Stomach (tissue), 4 donors: Measurements from ENCODE around the gene UBAC1.

ENCODE experiments used
- CTCF ChIP-seq, 7 experiments: fragments of 450-650 bp in 4 of 7; fragments of 200-600 bp in 3 of 7; sonication (generic) in 3 of 7; IDR thresholded peaks; one replicate each; pipeline ENCODE4 v1.5.1; 2016 to 2019; ENCODE audit warnings: antibody characterized with exemption in 7 of 7, control low read depth in 2 of 7, mild to moderate bottlenecking in 1 of 7
- EP300 ChIP-seq: sonication (generic); formaldehyde crosslinking; IDR thresholded peaks from one replicate; pipeline ENCODE4 v1.6.1; 2017; ENCODE audit warnings: antibody characterized with exemption
- POLR2AphosphoS5 ChIP-seq, 3 donors: sonication (generic); formaldehyde crosslinking; IDR thresholded peaks; one replicate each; pipeline ENCODE4 v1.6.1; 2016; ENCODE audit warnings: antibody characterized with exemption in 3 of 3

GRCh38 chr9:135910216-135910615 is 51.0 kb downstream of the UBAC1 start:
- TF ChIP-seq CTCF (IDR thresholded peaks at IDR 0.05), result no peak
- no peak for TF ChIP-seq EP300
- no peak for TF ChIP-seq POLR2AphosphoS5 (IDR thresholded peaks at IDR 0.05)
